ENCODE measurements around the gene SERPINA3. TPM values are rescaled to one million over a fixed set of nuclear protein-coding genes. Genes with fewer than 3 reads are reported as not detected.

SERPINA3 gene
- total and polyA plus RNA-seq, 2 of the 8 experiments (the other 6 are each of a cell fraction or from before 2014, with no cell fraction given), result not detected

DNA sequence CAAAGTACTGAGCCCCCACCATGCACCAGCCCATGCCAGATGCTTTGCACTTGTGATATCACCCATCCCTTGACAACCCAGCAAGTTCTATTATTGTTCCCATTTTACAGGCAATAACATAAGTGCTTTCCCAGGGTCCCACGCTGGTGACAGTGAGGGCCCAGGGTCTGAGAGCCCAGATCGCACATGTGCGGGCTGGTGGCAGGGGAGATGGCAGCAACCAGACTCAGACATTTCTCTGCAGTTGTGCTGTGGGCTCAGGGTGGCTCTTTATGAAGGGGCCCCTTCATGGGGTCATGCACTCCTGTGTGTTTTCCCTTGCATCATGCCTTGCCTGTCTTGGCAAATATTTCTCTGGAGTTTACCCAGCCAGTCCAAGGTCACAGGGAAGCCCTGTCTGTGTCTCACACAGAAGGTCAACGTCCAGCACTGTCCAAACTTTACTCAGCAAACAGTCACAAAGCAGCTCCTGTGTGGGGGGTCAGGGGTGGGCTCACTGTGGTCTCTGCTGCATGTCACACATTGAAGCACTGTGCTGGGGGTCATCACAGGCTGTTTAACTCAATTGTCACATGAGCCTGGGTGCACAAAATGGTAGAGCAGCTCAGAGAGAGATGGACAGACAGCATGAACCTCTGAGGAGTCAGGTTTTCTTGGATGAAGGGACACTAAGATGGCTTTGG lies 18.3 kb upstream of the SERPINA3 start:
- H4K5ac ChIP-seq (ENCODE audit: insufficient read length, low read depth, low read length), result no peak overlapping the region
- H3K14ac ChIP-seq (ENCODE audit: insufficient read length), result no peak overlapping the region
- H2BK15ac ChIP-seq (ENCODE audit: low read length), result no peak overlapping the region
- no peak for TF ChIP-seq SP4 (IDR thresholded peaks at IDR 0.05; ENCODE audit: low read length)
- no peak for TF ChIP-seq SRF (IDR thresholded peaks at IDR 0.05; ENCODE audit: low read depth, low read length)
- TF ChIP-seq TBP (IDR thresholded peaks at IDR 0.05; ENCODE audit: low read depth, low read length), result no peak
- no peak for TF ChIP-seq NANOG (IDR thresholded peaks at IDR 0.05; ENCODE audit: insufficient read depth, low read depth, low read length, poor library complexity, severe bottlenecking)
- no peak for TF ChIP-seq KDM4A (IDR thresholded peaks at IDR 0.05; ENCODE audit: low read depth, low read length, severe bottlenecking)
- no peak for TF ChIP-seq SIN3A (conservative IDR thresholded peaks at IDR 0.05 in 1 of 2, IDR thresholded peaks at IDR 0.05 in 1 of 2; ENCODE audit: low read depth in 1 of 2, low read length in 2 of 2)
- no peak for TF ChIP-seq JUN (IDR thresholded peaks at IDR 0.05; ENCODE audit: low read depth, low read length)
- TF ChIP-seq ASH2L (IDR thresholded peaks at IDR 0.05; ENCODE audit: low read length), result no peak
- no peak overlapping the region for H4K8ac ChIP-seq (ENCODE audit: extremely low read depth, insufficient read depth, low read length)
- no peak overlapping the region for H3K4me3 ChIP-seq (ENCODE audit: extremely low read depth in 1 of 4, insufficient read depth in 2 of 4, low read depth in 3 of 4, low read length in 4 of 4)
- no peaks in the 10 kb centered on the region for H4K20me1 ChIP-seq (replicated peaks in 1 of 2; ENCODE audit: control insufficient read depth in 1 of 2, insufficient read depth in 2 of 2, low read length in 2 of 2)
- no peaks in the 10 kb centered on the region for H3K79me2 ChIP-seq (ENCODE audit: control insufficient read depth in 1 of 2, insufficient read depth in 2 of 2, low read length in 2 of 2)
- DNase-seq (ENCODE audit: low read depth in 1 of 2, low spot score in 2 of 2) (no peak), FAIRE-seq (no peak)
- H3K4ac ChIP-seq (replicated peaks; ENCODE audit: insufficient read length, low read depth, low read length), result no peak overlapping the region
- peaks cover 0 to 1% (median 0%) of the 10 kb centered on the region in 4 experiments; a peak in 1 of 7 replicates for H3K4me1 ChIP-seq (replicated peaks in 1 of 4; ENCODE audit: control insufficient read depth in 3 of 4, insufficient read depth in 4 of 4, low read length in 3 of 4)
- H3K27ac ChIP-seq (ENCODE audit: low read depth, low read length), result no peak overlapping the region
- no peak overlapping the region for H2BK120ac ChIP-seq (replicated peaks; ENCODE audit: low read depth, low read length)
- H4K91ac ChIP-seq (replicated peaks; ENCODE audit: insufficient read length, low read length), result no peak overlapping the region
- no peaks in the 10 kb centered on the region; a peak in 1 of 7 replicates for H3K27me3 ChIP-seq (replicated peaks in 1 of 4; ENCODE audit: control insufficient read depth in 3 of 4, extremely low read depth in 1 of 4, insufficient read depth in 3 of 4, low read length in 3 of 4)
- WGBS, 2 experiments (ENCODE audit: extremely low coverage in 1 of 2, insufficient coverage in 1 of 2, insufficient read length in 1 of 2, insufficient replicate concordance in 2 of 2, low coverage in 1 of 2, low lambda C conversion rate in 2 of 2, missing lambda C conversion rate in 1 of 2), result 85% methylated on average over 4 of the region's 4 CpGs; no CpG with 5 or more reads in 1 of the 2 experiments
- H3K79me1 ChIP-seq (ENCODE audit: low read depth, low read length), result no peaks in the 10 kb centered on the region
- H3K23me2 ChIP-seq (ENCODE audit: low read depth, low read length), result peaks cover 5% of the 10 kb centered on the region; the same call in 1 of the 2 replicates
- no peak overlapping the region for H3K56ac ChIP-seq (replicated peaks; ENCODE audit: insufficient read length, low read depth, low read length)
- POLR2A ChIA-PET (ENCODE audit: partially characterized antibody), result no interaction called here
- H2BK20ac ChIP-seq (ENCODE audit: low read length), result no peak overlapping the region
- H3K9me3 ChIP-seq (ENCODE audit: insufficient read depth in 2 of 2, low read depth in 1 of 2, low read length in 1 of 2), result no peaks in the 10 kb centered on the region
- H3K36me3 ChIP-seq (ENCODE audit: control insufficient read depth in 2 of 4, insufficient read depth in 4 of 4, low read length in 3 of 4), result no peaks in the 10 kb centered on the region
- H3K23ac ChIP-seq (ENCODE audit: insufficient read length), result no peak overlapping the region
- H3K18ac ChIP-seq (ENCODE audit: extremely low read depth, low read length), result no peak overlapping the region
- no peak overlapping the region for H2BK12ac ChIP-seq (ENCODE audit: low read depth, low read length)
- H3K9ac ChIP-seq (replicated peaks in 1 of 4; ENCODE audit: extremely low read depth in 1 of 4, low read depth in 3 of 4, low read length in 3 of 4), result no peak overlapping the region
- CTCF ChIA-PET (ENCODE audit: partially characterized antibody), result no interaction called here
- H2BK5ac ChIP-seq (ENCODE audit: low read depth, low read length), result no peak overlapping the region
- no peak overlapping the region for H2AFZ ChIP-seq (ENCODE audit: low read length)
- H2AK5ac ChIP-seq (ENCODE audit: low read depth, low read length), result no peak overlapping the region
- no peak overlapping the region for H3K4me2 ChIP-seq (ENCODE audit: insufficient read depth in 1 of 2, low read depth in 2 of 2, low read length in 2 of 2)
